ENCODE measurements around the gene PSAT1. TPM values are rescaled to one million over a fixed set of nuclear protein-coding genes. Genes with fewer than 3 reads are reported as not detected.

PSAT1 gene
- total and polyA plus RNA-seq, 2 of the 13 experiments (the other 11 are each of a cell fraction or from before 2014, with no cell fraction given): 135 to 229 TPM

DNA sequence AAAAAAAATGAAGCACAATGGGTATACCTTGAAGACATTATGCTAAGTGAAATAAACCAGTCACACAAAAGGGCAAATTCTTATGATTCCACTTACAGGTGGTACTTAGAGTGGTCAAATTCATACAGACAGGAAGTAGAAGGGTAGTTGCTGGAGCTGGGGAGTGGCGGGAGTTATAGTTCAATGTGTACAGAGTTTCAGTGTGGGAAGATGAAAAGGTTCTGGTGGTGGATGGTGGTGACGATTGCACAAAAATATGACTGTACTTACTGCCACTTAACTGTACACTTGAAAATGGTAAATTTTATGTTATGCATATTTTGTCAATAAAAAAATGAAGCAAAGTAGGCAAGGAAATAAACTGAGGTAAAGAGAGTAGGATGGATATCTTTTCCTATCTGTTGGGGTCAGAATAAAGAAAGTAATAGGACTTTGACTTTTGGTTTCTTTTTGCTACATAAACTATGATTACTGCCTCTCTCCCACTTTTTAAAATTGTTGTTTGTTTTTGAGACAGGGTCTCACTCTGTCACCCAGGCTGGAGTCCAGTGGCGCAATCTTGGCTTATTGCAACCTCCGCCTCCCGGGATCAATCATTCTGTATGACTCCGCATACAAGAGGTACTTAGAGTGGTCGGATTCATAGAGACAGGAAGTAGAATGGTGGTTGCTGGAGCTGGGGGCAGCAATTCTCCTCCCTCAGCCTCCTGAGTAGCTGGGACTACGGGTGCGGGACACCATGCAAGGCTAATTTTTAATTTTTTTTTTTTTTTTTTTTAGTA, 4.0 kb upstream of the PSAT1 start (continued):
- TF ChIP-seq HNF4G (IDR thresholded peaks at IDR 0.05; ENCODE audit: borderline replicate concordance, low read depth, low read length) (peak; percentile 34; the same call in 1 of the 2 replicates), HNF4G (CRISPR knock-in tag; IDR thresholded peaks at IDR 0.05; ENCODE audit: borderline replicate concordance, low read depth) (no peak), FOSL2 (CRISPR knock-in tag; IDR thresholded peaks at IDR 0.05) (peak; percentile 53), SIX1 (CRISPR knock-in tag; IDR thresholded peaks at IDR 0.05; ENCODE audit: borderline replicate concordance) (no peak), MATR3 (CRISPR knock-in tag; IDR thresholded peaks at IDR 0.05) (no peak)

- H3K4me2 ChIP-seq (ENCODE audit: low read depth, low read length): peak overlapping the region; percentile 97
- WGBS (ENCODE audit: low lambda C conversion rate): 52% methylated on average over 5 of the region's 5 CpGs
- ATAC-seq (no peak), DNase-seq (ENCODE audit: low spot score) (no peak), FAIRE-seq (no peak)
- no peaks in the 10 kb centered on the region for H3K9me3 ChIP-seq (ENCODE audit: low read length)
- ChIA-PET POLR2A (interaction anchor here (1.0 to 6.7 kb wide), 5 partner anchors 9 to 58 kb away, joined by 3 to 114 read pairs (median 76); partner anchors contain the start of gene CEP78), CTCF (ENCODE audit: low intra/inter-chr PET ratio, low total read pairs) (no interaction called here)
- BruUV-seq (replicated peaks): no TSS peak
- H3K27ac ChIP-seq (ENCODE audit: extremely low read length, insufficient read depth, low read length): peak overlapping the region; percentile 97
- intact Hi-C loops (cut with micrococcal nuclease; ENCODE audit: unreplicated experiment): loop anchor here (2.0 to 10.0 kb wide), 2 partner anchors 16 to 260 kb away; partner anchors contain the start of gene GNAQ
- H2AFZ ChIP-seq (ENCODE audit: low read length): no peak overlapping the region
- no peaks in the 10 kb centered on the region for H3K36me3 ChIP-seq (replicated peaks in 1 of 2; ENCODE audit: control insufficient read depth in 1 of 2, insufficient read depth in 2 of 2, low read length in 2 of 2)
- peaks cover 73% of the 10 kb centered on the region for H3K4me1 ChIP-seq (ENCODE audit: insufficient read depth, low read length)
- peaks cover 14% of the 10 kb centered on the region for H4K20me1 ChIP-seq (ENCODE audit: insufficient read depth, low read length)
- H3K79me2 ChIP-seq (ENCODE audit: insufficient read depth, low read length): peaks cover 26% of the 10 kb centered on the region
- in situ Hi-C loops (cut with HindIII; ENCODE audit: extremely low pct_ligation_motif_present, low pct_unique_long_range_greater_than_20kb): no loop called here
- H3K4me3 ChIP-seq (replicated peaks in 1 of 3; ENCODE audit: insufficient read depth in 1 of 3, low read depth in 2 of 3, low read length in 3 of 3): peak overlapping the region in 1 of 3 experiments; percentile 95; a peak in 1 of 6 replicates
- no peaks in the 10 kb centered on the region; a peak in 2 of 5 replicates for H3K27me3 ChIP-seq (ENCODE audit: control insufficient read depth in 1 of 2, insufficient read depth in 2 of 2, low read length in 2 of 2)
- H3K9ac ChIP-seq (ENCODE audit: insufficient read depth, low read depth, low read length): peak overlapping the region; percentile 98; the same call in 1 of the 2 replicates
- TF ChIP-seq HCFC1 (IDR thresholded peaks at IDR 0.05; ENCODE audit: low read depth, low read length): no peak
- TF ChIP-seq SRSF1 (optimal IDR thresholded peaks at IDR 0.05; ENCODE audit: low read depth, low read length): no peak
- TF ChIP-seq AGO1 (IDR thresholded peaks at IDR 0.05; ENCODE audit: low read depth, low read length, poor library complexity, severe bottlenecking): no peak
- TF ChIP-seq HOMEZ (CRISPR knock-in tag; IDR thresholded peaks at IDR 0.05; ENCODE audit: low read depth): no peak
- TF ChIP-seq, protein P1, sequence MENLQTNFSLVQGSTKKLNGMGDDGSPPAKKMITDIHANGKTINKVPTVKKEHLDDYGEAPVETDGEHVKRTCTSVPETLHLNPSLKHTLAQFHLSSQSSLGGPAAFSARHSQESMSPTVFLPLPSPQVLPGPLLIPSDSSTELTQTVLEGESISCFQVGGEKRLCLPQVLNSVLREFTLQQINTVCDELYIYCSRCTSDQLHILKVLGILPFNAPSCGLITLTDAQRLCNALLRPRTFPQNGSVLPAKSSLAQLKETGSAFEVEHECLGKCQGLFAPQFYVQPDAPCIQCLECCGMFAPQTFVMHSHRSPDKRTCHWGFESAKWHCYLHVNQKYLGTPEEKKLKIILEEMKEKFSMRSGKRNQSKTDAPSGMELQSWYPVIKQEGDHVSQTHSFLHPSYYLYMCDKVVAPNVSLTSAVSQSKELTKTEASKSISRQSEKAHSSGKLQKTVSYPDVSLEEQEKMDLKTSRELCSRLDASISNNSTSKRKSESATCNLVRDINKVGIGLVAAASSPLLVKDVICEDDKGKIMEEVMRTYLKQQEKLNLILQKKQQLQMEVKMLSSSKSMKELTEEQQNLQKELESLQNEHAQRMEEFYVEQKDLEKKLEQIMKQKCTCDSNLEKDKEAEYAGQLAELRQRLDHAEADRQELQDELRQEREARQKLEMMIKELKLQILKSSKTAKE (CRISPR knock-in tag; IDR thresholded peaks at IDR 0.05; ENCODE audit: borderline replicate concordance): no peak
- TF ChIP-seq GPBP1L1 (CRISPR knock-in tag; IDR thresholded peaks at IDR 0.05): no peak
- no peak for TF ChIP-seq NR2F1 (CRISPR knock-in tag; IDR thresholded peaks at IDR 0.05)
- no peak for TF ChIP-seq TIGD3 (CRISPR knock-in tag; IDR thresholded peaks at IDR 0.05; ENCODE audit: borderline replicate concordance)
Observed at GRCh38 chr9:78294290-78295176, 2.4 kb upstream of the PSAT1 start.

Measured in HepG2 (cell line).